Kasumi-1 (cell line): Measurements from ENCODE around the gene INS.
"Not testable (repeated sequence)": the region's sequence is repeated elsewhere in the genome, so short reads cannot be mapped to it uniquely, and the experiment has no call there.

Experiments
- DNase-seq, 2 experiments: peaks; one replicate each; lab custom pipeline; 2025; lab: John Stamatoyannopoulos, UW

Gene INS

GRCh38 chr11:2180789-2181370 lies 19.9 kb upstream of the INS start:
- DNase-seq, result no peak

- no peak for DNase-seq
Observed at GRCh38 chr11:2180347-2180746, 19.3 kb upstream of the INS start.

GRCh38 chr11:2179516-2179915 lies 18.5 kb upstream of the INS start:
- DNase-seq, result no peak

- DNase-seq, result no peak
Observed at GRCh38 chr11:2178906-2179494, 18.0 kb upstream of the INS start.

- DNase-seq, result not testable (repeated sequence)
Observed at GRCh38 chr11:2178055-2178773, 17.2 kb upstream of the INS start.

GRCh38 chr11:2177076-2177475 lies 16.1 kb upstream of the INS start:
- DNase-seq, result no peak

- DNase-seq, result no peak
Observed at GRCh38 chr11:2176389-2176900, 15.4 kb upstream of the INS start.

- DNase-seq, result no peak
Observed at GRCh38 chr11:2175659-2176058, 14.7 kb upstream of the INS start.

- DNase-seq, result no peak
Observed at GRCh38 chr11:2174361-2174760, 13.4 kb upstream of the INS start.

GRCh38 chr11:2173761-2174160 lies 12.8 kb upstream of the INS start:
- no peak for DNase-seq

- peak; percentile 19 to 55 for DNase-seq
Observed at GRCh38 chr11:2173150-2173693, 12.2 kb upstream of the INS start.

- DNase-seq, result no peak
Observed at GRCh38 chr11:2172676-2173075, 11.7 kb upstream of the INS start.

GRCh38 chr11:2171591-2172003 lies 10.6 kb upstream of the INS start, which contains the start of gene TH:
TH (minus strand) TSS chr11:2171815; CDS start chr11:2171786, 29 bp downstream.
- no peak for DNase-seq

- DNase-seq, result no peak
Observed at GRCh38 chr11:2169626-2170570, 8.9 kb upstream of the INS start.

- no peak for DNase-seq
Observed at GRCh38 chr11:2169005-2169378, 8.0 kb upstream of the INS start.

- DNase-seq, result no peak
Observed at GRCh38 chr11:2168286-2169004, 7.4 kb upstream of the INS start.

GRCh38 chr11:2167141-2168045 lies 6.4 kb upstream of the INS start:
- no peak for DNase-seq

GRCh38 chr11:2166091-2166851 lies 5.3 kb upstream of the INS start:
- DNase-seq, result no peak

- DNase-seq, result no peak
Observed at GRCh38 chr11:2165571-2165970, 4.6 kb upstream of the INS start.
